ENCODE results near the gene DDX4. TPM values are rescaled to one million over a fixed set of nuclear protein-coding genes. Genes with fewer than 3 reads are reported as not detected.

Gene DDX4
- total RNA-seq, 1 experiment from 2014 or later: not detected

DNA sequence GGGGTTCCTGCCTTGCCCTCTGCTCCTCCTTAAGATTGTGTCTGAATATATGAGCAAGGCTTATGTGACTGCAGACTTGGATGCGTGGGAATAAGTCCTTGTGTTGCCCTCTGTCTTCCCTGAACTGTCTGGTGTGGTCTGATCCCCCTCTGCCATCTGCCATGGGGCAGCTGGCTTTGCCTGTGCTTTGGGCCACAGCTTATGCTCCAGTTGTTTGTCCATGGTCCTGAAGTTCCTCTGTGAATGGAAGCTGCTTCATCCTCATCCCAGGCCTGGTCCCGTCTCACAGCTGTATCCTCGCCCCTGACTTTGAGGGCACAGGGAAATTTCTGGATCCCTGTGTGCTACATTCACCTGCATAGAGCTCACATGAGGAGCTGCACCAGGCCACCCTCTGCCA, 128.0 kb downstream of the DDX4 start:
- no peak for DNase-seq (ENCODE audit: low spot score)

DNA sequence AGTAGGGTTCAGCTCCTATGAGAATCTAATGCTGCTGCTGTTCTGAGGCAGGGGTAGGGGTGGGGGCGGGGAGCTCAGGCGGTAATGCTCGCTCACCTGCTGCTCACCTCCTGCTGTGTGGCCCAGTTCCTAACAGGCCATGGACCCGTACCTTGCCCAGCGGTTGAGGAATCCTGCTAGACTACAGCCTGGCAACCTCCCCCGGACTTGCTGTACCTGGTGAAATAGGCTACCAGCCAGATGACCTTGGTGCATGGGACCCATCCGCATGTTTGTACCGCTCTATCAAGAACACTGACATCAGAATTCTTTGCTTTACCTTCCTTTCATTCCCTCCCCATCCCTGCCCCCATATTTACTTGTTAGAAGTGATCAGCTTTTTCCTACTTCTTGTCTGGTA, 128.6 kb downstream of the DDX4 start:
- no peak for DNase-seq (ENCODE audit: low spot score)

Small RNAs within 50 kb of the gene (small RNA-seq; reads per million reads assigned to genes)
- gene AC016632.1 (not detected), gene RNA5SP183 (0.72 reads per million, percentile 10 among the genes with 10 or more reads in this experiment)

Other genes with a start within 250 kb of the DDX4 start
- gene PLPP1, start 203.1 kb upstream of the DDX4 start, total RNA-seq (2014; rRNA removed; shearing (Covaris generic)): 53.3 and 55.8 TPM in 2 replicates
- 7.4 and 10.7 TPM in 2 replicates for gene SLC38A9, start 25.7 kb upstream of the DDX4 start, total RNA-seq (2014; rRNA removed; shearing (Covaris generic))
- not detected in 2 replicates for gene IL31RA, start 113.3 kb downstream of the DDX4 start, total RNA-seq (2014; rRNA removed; shearing (Covaris generic))

Data from HT-29 (cell line).